Epithelial cell of proximal tubule (primary cell): ENCODE data around the gene OR52W1. TPM values are rescaled to one million over a fixed set of nuclear protein-coding genes. Genes with fewer than 3 reads are reported as not detected.

Experiments used
- DNase-seq: peaks from one replicate; pipeline ENCODE4 v3.0.0-alpha.2; 2011; ENCODE audit warnings: low read depth
- H3K4me3 ChIP-seq: 2 replicates; pipeline ENCODE4 v1.5.1; 2011; ENCODE audit warnings: low read depth, mild to moderate bottlenecking, low read length
- total RNA-seq: library from RNA; depleted of rRNA; stranded (reverse); fragments of >200 nt; gene quantifications from 2 replicates; pipeline ENCODE4 v1.2.3, GENCODE V29; 2015
- TF ChIP-seq, protein P1 (sequence below): conservative IDR thresholded peaks from 2 replicates; pipeline ENCODE4 v1.5.1; 2012; ENCODE audit warnings: low read depth, mild to moderate bottlenecking, low read length

OR52W1 gene
- total RNA-seq, 1 donor from 2014 or later, result not detected

DNA sequence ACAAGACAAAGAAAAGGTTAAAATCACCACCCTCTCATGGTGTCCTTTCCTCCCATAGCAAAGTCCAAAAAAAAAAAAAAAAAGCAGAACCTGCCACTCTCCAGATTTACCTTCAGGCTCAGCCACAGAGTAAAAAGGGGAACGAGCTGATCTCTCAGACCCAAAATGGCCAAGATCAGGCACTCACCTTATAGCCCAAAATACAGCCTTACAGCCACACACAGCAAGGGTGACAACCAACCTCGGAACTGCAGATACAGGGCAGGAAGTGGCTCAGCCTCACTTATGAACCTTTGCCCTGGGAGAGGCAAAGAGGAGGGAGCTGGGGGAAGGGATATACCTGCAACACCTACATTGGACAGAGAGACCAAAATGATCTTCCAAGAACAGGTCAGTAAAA, 30.9 kb downstream of the OR52W1 start:
- no peak overlapping the region for H3K4me3 ChIP-seq
- TF ChIP-seq, protein P1, sequence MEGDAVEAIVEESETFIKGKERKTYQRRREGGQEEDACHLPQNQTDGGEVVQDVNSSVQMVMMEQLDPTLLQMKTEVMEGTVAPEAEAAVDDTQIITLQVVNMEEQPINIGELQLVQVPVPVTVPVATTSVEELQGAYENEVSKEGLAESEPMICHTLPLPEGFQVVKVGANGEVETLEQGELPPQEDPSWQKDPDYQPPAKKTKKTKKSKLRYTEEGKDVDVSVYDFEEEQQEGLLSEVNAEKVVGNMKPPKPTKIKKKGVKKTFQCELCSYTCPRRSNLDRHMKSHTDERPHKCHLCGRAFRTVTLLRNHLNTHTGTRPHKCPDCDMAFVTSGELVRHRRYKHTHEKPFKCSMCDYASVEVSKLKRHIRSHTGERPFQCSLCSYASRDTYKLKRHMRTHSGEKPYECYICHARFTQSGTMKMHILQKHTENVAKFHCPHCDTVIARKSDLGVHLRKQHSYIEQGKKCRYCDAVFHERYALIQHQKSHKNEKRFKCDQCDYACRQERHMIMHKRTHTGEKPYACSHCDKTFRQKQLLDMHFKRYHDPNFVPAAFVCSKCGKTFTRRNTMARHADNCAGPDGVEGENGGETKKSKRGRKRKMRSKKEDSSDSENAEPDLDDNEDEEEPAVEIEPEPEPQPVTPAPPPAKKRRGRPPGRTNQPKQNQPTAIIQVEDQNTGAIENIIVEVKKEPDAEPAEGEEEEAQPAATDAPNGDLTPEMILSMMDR, result no peak
- no peak for DNase-seq

DNA sequence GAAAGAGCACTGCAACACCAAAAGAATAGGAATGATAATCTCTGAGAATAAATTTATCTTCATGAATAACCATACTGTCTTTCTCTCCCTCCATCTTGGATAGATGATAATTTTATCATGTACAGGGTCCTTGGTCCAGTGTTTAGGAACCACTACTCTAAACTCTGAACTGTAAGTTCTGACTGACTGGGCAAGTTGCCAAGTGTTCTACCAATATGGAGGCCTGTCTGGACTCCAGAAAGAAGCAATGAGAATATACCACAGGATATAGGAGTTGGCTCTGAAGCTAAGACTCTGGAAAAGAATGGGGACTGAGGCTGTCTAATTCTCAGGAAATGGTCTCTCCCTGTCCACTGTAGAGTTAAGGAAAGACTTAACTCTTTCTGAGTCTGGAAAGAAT, 33.9 kb downstream of the OR52W1 start:
- TF ChIP-seq, protein P1, result no peak
- DNase-seq, result no peak
- peak overlapping the region; percentile 83 for H3K4me3 ChIP-seq

DNA sequence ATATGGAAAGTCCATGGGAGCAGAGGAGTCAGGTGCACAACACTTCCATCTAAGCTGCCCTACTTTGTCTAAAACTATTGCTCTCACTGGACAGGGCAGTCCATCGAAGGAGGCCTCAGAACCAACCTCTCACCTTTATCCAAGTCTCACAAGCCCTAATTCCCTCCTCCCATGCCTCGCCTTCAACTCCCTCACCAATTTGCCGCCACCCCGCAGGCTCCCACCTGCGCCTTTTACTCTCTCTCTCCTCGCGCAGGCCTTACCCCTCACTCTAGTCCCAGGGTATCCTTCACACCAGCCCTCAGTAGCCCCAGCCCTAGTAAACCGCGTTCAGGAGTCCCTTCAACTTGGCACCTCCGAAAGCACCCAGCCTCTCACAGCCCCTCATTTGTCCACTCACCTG, 35.0 kb downstream of the OR52W1 start:
- TF ChIP-seq, protein P1, result no peak

DNA sequence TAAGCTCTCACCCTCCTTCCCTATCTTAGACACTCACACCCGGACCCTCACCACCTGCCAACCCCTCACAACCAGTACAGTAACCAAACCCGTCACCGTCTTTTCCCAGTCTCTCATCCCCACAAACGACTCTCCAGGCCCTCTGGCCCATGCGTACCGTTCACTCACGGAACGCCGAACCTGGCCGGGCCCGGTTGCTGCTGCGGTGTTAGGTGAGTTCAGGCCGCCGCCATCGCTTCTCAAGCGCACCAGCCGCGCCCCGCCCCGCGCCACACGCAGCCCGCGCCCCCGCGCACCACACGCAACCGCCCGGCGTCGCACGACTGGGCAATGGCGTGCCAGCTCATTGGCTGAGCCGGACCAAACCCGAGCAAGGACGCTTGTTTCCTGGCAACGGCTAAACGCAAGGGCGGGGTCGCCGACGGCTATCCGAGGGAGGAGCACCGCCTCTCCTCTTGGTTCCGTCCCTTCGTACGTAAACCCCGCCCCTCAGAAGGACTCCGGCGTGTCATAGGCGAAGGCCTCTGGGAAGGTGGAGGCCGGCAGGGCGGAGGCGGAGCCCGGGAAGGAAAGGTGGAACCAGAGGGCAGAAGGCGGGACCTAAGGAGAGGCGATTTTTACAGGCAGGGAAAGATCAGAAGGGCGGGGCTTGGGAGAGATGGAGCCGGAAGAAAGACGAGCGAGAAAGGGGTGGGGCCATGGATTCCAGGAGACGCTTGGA, 35.5 kb downstream of the OR52W1 start, which contains the start of gene FHIP1B:
FHIP1B (minus strand) TSS at position 250 of the 721 bp plus-strand sequence. CDS start 10,120 bp downstream, outside the sequence.
- TF ChIP-seq, protein P1, result no peak
- peak; percentile 95 for DNase-seq

More for the DNA sequence above, 35.0 kb downstream of the OR52W1 start:
- H3K4me3 ChIP-seq, result peak overlapping the region; percentile 83
- DNase-seq, result no peak

DNA sequence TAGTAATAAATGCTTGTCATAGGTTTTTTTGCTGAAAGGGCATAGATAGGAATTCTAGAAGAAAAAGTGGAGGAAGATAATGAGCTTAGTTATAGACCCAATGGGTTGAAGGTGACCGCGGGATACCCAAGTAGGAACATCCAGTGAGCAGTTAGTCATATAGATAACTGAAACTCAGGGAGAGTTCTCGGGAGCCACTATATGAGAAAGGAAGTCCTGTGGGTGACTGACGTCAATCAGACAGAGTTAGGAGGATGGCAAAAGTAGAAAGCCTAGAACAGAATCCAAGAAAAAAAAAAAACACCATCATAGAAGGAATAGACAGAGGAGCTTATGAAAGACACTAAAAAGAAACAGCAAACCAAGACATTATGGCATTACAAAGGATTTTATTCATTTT, 38.2 kb downstream of the OR52W1 start:
- TF ChIP-seq, protein P1, result no peak
- DNase-seq, result no peak
- H3K4me3 ChIP-seq, result no peak overlapping the region

More for the DNA sequence above, 35.5 kb downstream of the OR52W1 start, which contains the start of gene FHIP1B:
- peak within 1 kb of the TSS; percentile 83 for H3K4me3 ChIP-seq

DNA sequence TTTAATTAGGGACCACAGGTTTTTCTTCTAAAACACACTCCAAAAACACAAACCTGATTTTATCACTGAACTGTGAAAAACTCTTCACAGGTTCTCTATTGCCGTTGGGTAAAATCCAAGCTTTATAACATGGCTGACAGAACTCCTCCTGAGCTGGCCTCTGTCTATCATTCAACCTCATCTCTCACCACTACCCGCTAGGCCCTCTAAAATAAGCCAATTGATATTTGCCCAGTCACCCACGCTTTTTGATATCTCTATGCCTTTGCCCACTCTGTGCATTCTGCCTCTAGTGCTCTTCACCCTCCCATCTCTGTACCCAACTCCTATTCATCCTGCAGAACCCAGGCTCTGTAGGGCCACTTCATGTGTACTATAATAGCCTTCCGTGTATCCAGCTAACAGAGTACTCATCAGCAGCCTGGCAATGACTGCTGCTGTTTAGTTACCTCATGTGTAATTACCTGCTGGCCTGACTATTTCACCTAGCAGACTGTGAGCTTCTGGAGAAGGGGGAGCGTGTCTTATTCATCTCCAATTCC, 38.8 kb downstream of the OR52W1 start:
- no peak overlapping the region for H3K4me3 ChIP-seq
- DNase-seq, result no peak
- TF ChIP-seq, protein P1, result no peak

DNA sequence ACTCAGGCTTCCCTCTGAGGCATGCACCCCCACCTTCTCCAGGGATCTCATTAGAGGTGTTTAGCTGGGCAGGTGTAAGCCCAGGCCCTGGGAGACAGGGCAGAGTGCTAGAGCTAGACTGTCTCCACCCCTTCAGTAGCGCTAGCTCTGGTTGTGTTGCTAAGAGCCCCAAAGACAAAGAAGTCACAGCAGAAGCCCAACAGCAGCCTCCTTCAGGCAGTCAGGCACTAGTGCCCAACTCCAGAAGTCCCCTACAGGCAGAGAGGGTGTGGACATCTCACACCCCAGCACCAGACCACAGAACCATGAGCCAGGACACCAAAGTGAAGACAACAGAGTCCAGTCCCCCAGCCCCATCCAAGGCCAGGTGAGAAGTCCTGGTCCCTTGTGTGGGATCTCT, 39.9 kb downstream of the OR52W1 start, which contains the start of gene CNGA4:
CNGA4 (plus strand) TSS at position 188 of the 400 bp plus-strand sequence; CDS start at position 306, 118 bp downstream.
- no peak within 1 kb of the TSS for H3K4me3 ChIP-seq
- no peak for DNase-seq
- TF ChIP-seq, protein P1, result no peak
